Measurements from ENCODE around the gene FMO1.

GRCh38 chr1:171261336-171261735 is 13.0 kb downstream of the FMO1 start:
- TF ChIP-seq, protein P1, sequence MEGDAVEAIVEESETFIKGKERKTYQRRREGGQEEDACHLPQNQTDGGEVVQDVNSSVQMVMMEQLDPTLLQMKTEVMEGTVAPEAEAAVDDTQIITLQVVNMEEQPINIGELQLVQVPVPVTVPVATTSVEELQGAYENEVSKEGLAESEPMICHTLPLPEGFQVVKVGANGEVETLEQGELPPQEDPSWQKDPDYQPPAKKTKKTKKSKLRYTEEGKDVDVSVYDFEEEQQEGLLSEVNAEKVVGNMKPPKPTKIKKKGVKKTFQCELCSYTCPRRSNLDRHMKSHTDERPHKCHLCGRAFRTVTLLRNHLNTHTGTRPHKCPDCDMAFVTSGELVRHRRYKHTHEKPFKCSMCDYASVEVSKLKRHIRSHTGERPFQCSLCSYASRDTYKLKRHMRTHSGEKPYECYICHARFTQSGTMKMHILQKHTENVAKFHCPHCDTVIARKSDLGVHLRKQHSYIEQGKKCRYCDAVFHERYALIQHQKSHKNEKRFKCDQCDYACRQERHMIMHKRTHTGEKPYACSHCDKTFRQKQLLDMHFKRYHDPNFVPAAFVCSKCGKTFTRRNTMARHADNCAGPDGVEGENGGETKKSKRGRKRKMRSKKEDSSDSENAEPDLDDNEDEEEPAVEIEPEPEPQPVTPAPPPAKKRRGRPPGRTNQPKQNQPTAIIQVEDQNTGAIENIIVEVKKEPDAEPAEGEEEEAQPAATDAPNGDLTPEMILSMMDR (conservative IDR thresholded peaks at IDR 0.05 in 1 of 2, IDR thresholded peaks at IDR 0.05 in 1 of 2; ENCODE audit: extremely low read depth in 1 of 2, insufficient read depth in 1 of 2, low read depth in 1 of 2, low read length in 2 of 2) = no peak
- no peak for TF ChIP-seq EZH2 (IDR thresholded peaks at IDR 0.05; ENCODE audit: borderline replicate concordance, low read length)

Measured in mammary epithelial cell (primary cell).